HG03039 (cell line): ENCODE measurements around the gene PRR13.
"Not testable (repeated sequence)": the region's sequence is repeated elsewhere in the genome, so short reads cannot be mapped to it uniquely, and the experiment has no call there.

Experiments
- ATAC-seq: cut with Tn5 transposase; IDR thresholded peaks from one replicate; pipeline ENCODE4 v1.9.1; 2021; ENCODE audit warnings: mild to moderate bottlenecking, moderate library complexity; ENCODE audit not compliant: unreplicated experiment

The PRR13 gene

DNA sequence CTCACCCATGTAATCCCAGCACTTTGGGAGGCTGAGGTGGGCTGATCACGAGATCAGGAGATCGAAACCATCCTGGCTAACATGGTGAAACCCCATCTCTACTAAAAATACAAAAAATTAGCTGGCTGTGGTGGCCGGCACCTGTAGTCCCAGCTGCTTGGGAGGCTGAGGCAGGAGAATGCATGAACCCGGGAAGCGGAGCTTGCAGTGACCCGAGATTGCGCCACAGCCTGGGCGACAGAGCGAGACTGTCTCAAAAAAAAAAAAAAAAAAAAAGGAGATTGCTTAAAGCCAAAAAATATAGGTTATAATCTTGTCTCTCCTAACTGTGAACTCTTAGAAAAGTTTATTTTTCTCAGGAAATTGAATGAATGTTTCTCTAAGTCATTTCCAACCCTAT, 6.2 kb upstream of the PRR13 start:
- not testable (repeated sequence) for ATAC-seq

GRCh38 chr12:53439582-53439981, 2.0 kb upstream of the PRR13 start:
- not testable (repeated sequence) for ATAC-seq

GRCh38 chr12:53443955-53444354, 2.4 kb downstream of the PRR13 start:
- no peak for ATAC-seq

- not testable (repeated sequence) for ATAC-seq
Observed at GRCh38 chr12:53444593-53445325, 3.2 kb downstream of the PRR13 start.

DNA sequence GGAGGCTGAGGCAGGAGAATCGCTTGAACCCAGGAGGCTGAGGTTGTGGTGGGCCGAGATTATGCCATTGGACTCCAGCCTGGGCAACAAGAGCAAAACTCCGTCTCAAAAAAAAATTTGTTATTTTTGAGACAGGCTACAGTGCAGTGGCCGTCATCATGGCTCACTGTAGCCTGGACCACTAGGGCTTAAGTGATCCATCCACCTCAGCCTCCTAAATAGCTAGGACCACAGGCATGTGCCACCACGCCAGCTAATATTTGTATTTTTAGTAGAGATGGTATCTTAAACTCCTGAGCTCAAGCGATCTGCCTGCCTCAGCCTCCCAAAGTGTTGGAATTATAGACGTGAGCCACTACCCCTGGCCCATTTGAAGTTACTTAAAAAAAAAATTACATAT, 9.4 kb downstream of the PRR13 start:
- no peak for ATAC-seq

DNA sequence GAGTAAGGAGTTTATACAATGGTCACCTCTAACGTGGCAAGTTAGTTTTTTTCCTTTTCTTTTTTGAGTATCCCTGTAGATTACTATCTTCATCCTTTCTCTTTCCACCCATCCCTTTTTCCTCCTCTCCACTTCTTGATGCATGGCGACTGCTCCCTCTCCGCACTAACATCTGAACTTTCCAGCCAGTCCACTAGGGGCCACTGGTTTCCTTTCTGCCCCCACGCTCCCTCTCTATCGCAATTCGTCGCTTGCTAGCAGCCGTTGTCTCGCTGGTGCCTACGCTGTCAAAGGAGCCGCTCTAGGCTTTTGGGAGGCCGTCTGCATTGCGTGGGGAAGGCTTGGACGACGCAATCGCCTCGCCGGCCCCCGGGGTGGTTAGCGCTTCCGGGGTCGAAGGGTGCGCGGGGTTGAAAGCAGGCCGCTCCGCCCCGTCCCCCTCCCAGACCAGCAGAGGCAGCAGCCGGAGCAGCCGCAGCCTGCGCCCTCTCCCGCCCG, 10.2 kb downstream of the PRR13 start, which contains the start of gene PCBP2:
TSS of gene PCBP2 (plus strand) at position 442 of the 498 bp plus-strand sequence. CDS start 2,699 bp downstream, outside the sequence.
- peak; percentile 96 for ATAC-seq

GRCh38 chr12:53452159-53453077, 10.9 kb downstream of the PRR13 start:
- ATAC-seq, result peak; percentile 20

GRCh38 chr12:53453953-53454640, 12.6 kb downstream of the PRR13 start:
- no peak for ATAC-seq

DNA sequence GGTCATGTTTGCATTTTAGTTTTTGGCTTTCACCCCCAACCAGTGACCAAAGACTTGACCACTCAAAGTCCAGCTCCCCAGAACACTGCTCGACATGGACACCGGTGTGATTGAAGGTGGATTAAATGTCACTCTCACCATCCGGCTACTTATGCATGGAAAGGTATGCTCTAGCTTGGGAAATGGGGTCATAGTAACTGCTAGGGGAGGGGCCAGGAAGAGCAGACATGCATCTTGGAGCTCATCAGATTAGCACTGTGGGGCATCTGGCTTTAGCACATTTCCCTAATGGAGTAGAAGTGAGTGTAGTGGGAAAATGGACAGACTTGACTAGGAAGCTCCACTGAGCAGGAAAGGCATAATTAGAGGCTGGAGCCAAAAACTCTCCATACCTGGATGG, 13.2 kb downstream of the PRR13 start:
- no peak for ATAC-seq

DNA sequence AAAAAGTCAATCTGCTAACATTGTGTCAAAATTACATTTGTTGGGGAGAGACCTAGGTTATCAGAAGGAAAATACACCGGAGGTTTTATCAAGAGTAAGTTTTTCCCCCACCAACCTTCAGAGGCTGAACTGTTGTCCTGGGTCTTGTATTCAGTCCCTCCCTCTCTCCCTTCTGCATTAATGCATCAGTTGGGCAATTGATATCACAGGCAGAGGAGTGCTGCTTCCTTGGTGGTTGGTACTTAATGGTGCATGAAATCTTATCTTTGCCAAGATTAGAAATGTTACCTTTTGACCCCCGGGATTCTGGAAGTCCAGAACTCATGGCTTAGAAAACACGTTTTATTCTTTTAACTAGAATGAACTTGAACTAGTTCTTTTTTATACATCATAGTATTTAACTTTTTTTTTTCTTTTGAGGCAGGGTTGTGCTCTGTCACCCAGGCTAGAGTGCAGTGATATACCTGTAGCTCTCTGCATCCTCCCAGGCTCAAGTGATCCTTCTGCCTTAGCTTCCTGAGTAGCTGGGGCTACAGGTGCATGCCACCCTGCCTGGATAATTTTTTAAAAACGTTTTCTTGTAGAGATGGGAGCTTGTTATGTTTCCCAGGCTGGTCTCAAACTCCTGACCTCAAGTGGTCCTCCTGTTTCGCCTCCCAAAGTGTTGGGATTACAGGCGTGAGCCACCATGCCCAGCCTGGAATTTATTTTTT, 15.3 kb downstream of the PRR13 start:
- no peak for ATAC-seq

- no peak for ATAC-seq
Observed at GRCh38 chr12:53459097-53459496, 17.6 kb downstream of the PRR13 start.

- no peak for ATAC-seq
Observed at GRCh38 chr12:53461059-53461458, 19.5 kb downstream of the PRR13 start.

- ATAC-seq, result no peak
Observed at GRCh38 chr12:53461591-53461990, 20.1 kb downstream of the PRR13 start.

DNA sequence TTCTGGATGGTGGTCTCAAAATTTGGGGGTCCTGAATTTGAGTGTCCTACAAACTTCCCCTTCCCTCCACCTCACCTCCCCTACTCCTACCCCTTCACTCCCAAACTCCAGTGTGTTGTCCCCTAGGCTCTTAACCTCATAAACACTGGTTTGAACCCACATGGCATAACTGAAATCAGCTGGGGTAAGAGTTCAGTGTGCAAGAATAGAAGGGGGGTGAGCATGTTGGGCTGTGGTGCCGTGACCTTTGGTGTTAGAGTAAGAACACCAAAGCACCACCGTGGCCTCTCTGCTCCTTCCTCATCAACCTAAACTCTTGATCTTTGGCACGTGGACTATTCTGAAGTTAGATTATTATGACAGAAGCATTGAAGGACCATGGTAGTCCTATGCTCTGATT, 21.4 kb downstream of the PRR13 start:
- no peak for ATAC-seq

GRCh38 chr12:53463802-53464560, 22.4 kb downstream of the PRR13 start:
- no peak for ATAC-seq

DNA sequence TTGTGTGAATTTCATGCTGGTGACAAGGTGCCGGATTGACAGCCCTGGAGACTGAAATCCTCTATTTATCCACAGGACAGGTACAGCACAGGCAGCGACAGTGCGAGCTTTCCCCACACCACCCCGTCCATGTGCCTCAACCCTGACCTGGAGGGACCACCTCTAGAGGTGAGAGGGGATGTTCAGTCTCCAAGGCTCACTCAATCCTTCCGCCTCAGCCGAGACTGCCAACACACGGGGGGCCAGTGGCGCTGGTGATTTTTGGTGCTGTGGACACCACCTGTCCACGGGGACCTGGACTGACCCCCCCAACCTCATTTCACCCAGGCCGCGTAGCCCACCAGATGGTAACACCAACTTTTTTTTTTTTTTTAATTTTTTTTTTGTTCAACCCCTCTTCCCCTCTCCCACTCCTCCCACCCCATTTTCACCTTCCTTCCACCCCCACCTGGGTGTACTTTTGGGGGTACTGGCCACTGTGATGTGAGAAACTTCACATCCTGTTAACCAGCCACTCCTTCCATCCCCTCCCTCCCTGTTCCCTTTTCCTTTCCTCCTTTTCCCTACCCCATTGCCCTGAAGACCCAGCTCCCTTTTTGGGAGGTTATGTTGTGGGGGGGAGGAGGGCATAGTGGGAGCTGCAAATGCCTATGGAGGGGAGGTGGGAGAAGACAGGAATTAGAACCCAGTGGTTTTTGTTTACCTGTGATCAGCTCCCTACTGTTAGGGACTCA, 23.3 kb downstream of the PRR13 start:
- no peak for ATAC-seq

DNA sequence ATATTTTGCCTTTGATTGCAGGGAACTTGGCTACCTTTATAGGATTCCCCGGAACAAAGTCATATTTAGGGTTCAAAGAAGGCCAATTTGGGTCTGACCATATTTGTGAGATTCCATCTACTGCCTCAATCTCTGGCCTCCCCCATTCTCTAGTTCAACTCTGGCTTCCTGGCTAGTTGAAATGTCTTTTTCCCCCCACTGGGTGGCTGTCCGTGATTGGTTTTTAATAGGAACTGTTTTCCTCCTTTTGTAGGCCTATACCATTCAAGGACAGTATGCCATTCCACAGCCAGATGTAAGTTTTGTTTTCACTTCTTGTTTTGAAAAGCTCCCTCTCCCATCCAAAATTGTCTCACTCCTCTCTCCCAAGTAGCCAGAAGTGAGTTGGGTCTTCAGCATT, 24.1 kb downstream of the PRR13 start:
- no peak for ATAC-seq

DNA sequence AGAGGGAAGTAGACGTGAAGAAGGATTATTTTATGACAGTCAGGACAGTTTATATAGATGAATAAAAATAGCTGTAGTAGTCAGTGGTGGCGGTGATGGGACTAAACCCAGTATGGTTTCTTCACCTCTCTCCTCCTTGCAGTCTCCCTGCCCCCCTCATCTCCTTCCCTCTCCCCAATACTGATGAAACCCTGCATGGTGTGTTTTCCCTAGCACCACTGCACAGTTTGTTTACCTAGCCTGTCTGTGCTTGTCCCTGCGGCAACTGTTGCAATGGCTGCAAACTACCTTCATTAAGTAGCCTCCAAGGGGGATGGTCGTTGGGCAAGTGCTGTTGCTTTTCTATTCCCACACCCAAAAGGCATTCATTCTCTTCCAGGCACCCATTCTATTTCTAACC, 25.1 kb downstream of the PRR13 start:
- no peak for ATAC-seq

- ATAC-seq, result no peak
Observed at GRCh38 chr12:53467082-53467481, 25.5 kb downstream of the PRR13 start.
